GM23248 (cell line): ENCODE data around the gene SF3B2.

Experiments used
- EZH2 ChIP-seq: fragments of 200-600 bp; sonication (generic); IDR thresholded peaks from 2 replicates; pipeline ENCODE4 v1.6.1; 2018; ENCODE audit warnings: antibody characterized with exemption, mild to moderate bottlenecking; ENCODE audit not compliant: insufficient read depth, poor library complexity, severe bottlenecking
- EZH2phosphoT487 ChIP-seq: fragments of 200-600 bp; sonication (generic); IDR thresholded peaks from 2 replicates; pipeline ENCODE4 v1.6.1; 2018; ENCODE audit warnings: antibody characterized with exemption, moderate library complexity, mild to moderate bottlenecking, low read depth; ENCODE audit not compliant: insufficient read depth

GRCh38 chr11:66111158-66111557 lies 59.0 kb downstream of the SF3B2 start:
- TF ChIP-seq EZH2, result no peak
- TF ChIP-seq EZH2phosphoT487, result no peak
